Lower leg skin (tissue), 3 donors: ENCODE data around the gene AGBL1.

Source experiments
- POLR2A ChIP-seq, 2 donors: fragments of 450-650 bp; IDR thresholded peaks; one replicate each; pipeline ENCODE4 v1.6.1; 2016 to 2017; ENCODE audit warnings: antibody characterized with exemption in 2 of 2, mild to moderate bottlenecking in 1 of 2, moderate library complexity in 1 of 2
- TF ChIP-seq, protein P1 (sequence below), 3 donors: fragments of 450-650 bp; IDR thresholded peaks; one replicate each; pipeline ENCODE4 v1.5.1; 2016; ENCODE audit warnings: antibody characterized with exemption in 3 of 3, mild to moderate bottlenecking in 3 of 3, moderate library complexity in 2 of 3

DNA sequence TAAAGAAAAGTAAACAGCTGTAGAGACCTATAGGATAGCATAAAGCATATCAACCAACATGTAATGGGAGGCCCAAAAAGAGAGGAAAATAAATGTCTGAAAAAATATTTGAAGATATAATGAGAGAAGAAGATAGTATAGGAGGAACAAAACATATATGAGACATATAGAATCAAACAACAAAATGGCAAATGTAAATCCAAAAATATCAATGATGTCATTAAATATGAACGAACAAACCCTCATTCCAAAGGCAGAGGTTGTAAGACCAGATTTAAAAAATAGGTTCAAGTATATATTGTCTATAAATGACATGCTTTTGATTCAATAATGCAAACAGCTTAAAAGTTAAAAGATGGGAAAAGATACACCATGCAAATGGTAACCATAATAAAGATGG lies 470.4 kb downstream of the AGBL1 start:
- TF ChIP-seq, protein P1, sequence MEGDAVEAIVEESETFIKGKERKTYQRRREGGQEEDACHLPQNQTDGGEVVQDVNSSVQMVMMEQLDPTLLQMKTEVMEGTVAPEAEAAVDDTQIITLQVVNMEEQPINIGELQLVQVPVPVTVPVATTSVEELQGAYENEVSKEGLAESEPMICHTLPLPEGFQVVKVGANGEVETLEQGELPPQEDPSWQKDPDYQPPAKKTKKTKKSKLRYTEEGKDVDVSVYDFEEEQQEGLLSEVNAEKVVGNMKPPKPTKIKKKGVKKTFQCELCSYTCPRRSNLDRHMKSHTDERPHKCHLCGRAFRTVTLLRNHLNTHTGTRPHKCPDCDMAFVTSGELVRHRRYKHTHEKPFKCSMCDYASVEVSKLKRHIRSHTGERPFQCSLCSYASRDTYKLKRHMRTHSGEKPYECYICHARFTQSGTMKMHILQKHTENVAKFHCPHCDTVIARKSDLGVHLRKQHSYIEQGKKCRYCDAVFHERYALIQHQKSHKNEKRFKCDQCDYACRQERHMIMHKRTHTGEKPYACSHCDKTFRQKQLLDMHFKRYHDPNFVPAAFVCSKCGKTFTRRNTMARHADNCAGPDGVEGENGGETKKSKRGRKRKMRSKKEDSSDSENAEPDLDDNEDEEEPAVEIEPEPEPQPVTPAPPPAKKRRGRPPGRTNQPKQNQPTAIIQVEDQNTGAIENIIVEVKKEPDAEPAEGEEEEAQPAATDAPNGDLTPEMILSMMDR (IDR thresholded peaks at IDR 0.05), result no peak
- no peak for TF ChIP-seq POLR2A (IDR thresholded peaks at IDR 0.05)
